Measurements from ENCODE around the gene DAGLB. TPM values are rescaled to one million over a fixed set of nuclear protein-coding genes. Genes with fewer than 3 reads are reported as not detected.
"Not testable (repeated sequence)": the region's sequence is repeated elsewhere in the genome, so short reads cannot be mapped to it uniquely, and the experiment has no call there.

Gene DAGLB
- total RNA-seq, 1 donor from 2014 or later = 27.2 TPM

DNA sequence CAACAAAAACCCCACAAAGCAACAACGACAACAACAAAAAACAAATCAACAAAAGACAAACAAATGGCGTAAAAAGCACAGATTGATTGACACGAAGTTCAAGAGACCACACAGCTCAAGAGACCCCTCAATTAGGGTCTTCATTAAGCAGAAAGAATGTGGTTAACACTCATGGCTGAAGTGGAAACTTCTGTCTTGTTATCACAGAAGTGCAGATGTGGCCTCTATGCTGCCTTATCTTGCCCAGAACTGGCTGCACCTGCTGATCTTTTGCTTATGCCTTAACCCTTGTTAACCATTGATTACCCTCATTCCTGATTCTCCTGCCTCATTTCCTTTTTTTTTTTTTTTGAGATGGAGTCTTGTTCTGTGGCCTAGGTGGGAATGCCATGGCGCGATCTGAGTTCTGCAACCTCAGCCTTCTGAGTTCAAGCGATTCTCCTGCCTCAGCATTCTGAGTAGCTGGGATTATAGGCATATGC, 3.5 kb upstream of the DAGLB start:
- TF ChIP-seq, protein P1, sequence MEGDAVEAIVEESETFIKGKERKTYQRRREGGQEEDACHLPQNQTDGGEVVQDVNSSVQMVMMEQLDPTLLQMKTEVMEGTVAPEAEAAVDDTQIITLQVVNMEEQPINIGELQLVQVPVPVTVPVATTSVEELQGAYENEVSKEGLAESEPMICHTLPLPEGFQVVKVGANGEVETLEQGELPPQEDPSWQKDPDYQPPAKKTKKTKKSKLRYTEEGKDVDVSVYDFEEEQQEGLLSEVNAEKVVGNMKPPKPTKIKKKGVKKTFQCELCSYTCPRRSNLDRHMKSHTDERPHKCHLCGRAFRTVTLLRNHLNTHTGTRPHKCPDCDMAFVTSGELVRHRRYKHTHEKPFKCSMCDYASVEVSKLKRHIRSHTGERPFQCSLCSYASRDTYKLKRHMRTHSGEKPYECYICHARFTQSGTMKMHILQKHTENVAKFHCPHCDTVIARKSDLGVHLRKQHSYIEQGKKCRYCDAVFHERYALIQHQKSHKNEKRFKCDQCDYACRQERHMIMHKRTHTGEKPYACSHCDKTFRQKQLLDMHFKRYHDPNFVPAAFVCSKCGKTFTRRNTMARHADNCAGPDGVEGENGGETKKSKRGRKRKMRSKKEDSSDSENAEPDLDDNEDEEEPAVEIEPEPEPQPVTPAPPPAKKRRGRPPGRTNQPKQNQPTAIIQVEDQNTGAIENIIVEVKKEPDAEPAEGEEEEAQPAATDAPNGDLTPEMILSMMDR (IDR thresholded peaks at IDR 0.05; ENCODE audit: unreplicated experiment) = no peak
- no peak for DNase-seq (ENCODE audit: low spot score)
- H3K4me1 Mint-ChIP-seq (ENCODE audit: unreplicated experiment) = peaks cover 8% of the 10 kb centered on the region
- H3K27me3 Mint-ChIP-seq (ENCODE audit: unreplicated experiment) = peaks cover 5% of the 10 kb centered on the region
- H3K4me3 Mint-ChIP-seq (ENCODE audit: unreplicated experiment) = no peak overlapping the region
- no peaks in the 10 kb centered on the region for H3K36me3 Mint-ChIP-seq (ENCODE audit: low read depth, unreplicated experiment)
- H3K27ac Mint-ChIP-seq (ENCODE audit: unreplicated experiment) = no peak overlapping the region
- no peaks in the 10 kb centered on the region for H3K9me3 Mint-ChIP-seq (ENCODE audit: unreplicated experiment)

GRCh38 chr7:6450591-6450990, 2.8 kb upstream of the DAGLB start:
- not testable (repeated sequence) for H3K9me3 Mint-ChIP-seq (ENCODE audit: unreplicated experiment); H3K27ac Mint-ChIP-seq (ENCODE audit: unreplicated experiment); H3K27me3 Mint-ChIP-seq (ENCODE audit: unreplicated experiment); H3K36me3 Mint-ChIP-seq (ENCODE audit: low read depth, unreplicated experiment); DNase-seq (ENCODE audit: low spot score); H3K4me3 Mint-ChIP-seq (ENCODE audit: unreplicated experiment)
- peaks cover 10% of the 10 kb centered on the region for H3K4me1 Mint-ChIP-seq (ENCODE audit: unreplicated experiment)

DNA sequence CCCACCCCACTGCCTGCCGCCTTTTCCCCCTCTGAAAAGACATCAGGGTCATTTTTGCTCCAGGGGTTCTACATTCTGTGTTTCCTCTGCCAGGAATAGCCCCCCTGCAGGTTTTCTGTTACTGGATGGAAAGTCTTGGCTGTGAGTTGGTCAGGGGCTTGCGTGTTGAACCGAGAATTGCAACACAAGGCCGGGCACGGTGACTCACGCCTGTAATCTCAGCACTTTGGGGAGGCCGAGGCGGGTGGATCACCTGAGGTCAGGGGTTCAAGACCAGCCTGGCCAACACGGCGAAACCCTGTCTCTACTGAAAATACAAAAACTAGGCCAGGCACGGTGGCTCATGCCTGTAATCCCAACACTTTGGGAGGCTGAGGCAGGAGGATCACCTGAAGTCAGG, 2.1 kb upstream of the DAGLB start:
- H3K4me1 Mint-ChIP-seq (ENCODE audit: unreplicated experiment) = peaks cover 10% of the 10 kb centered on the region
- H3K9me3 Mint-ChIP-seq (ENCODE audit: unreplicated experiment); H3K4me3 Mint-ChIP-seq (ENCODE audit: unreplicated experiment); H3K36me3 Mint-ChIP-seq (ENCODE audit: low read depth, unreplicated experiment); H3K27me3 Mint-ChIP-seq (ENCODE audit: unreplicated experiment); H3K27ac Mint-ChIP-seq (ENCODE audit: unreplicated experiment); DNase-seq (ENCODE audit: low spot score): not testable (repeated sequence)

- peak overlapping the region; percentile 47 for H3K4me3 Mint-ChIP-seq (ENCODE audit: unreplicated experiment)
- H3K4me1 Mint-ChIP-seq (ENCODE audit: unreplicated experiment) = peaks cover 10% of the 10 kb centered on the region
- no peak for DNase-seq (ENCODE audit: low spot score)
- H3K9me3 Mint-ChIP-seq (ENCODE audit: unreplicated experiment) = no peaks in the 10 kb centered on the region
- peaks cover 7% of the 10 kb centered on the region for H3K27me3 Mint-ChIP-seq (ENCODE audit: unreplicated experiment)
- peaks cover 9% of the 10 kb centered on the region for H3K36me3 Mint-ChIP-seq (ENCODE audit: low read depth, unreplicated experiment)
- no peak overlapping the region for H3K27ac Mint-ChIP-seq (ENCODE audit: unreplicated experiment)
- TF ChIP-seq, protein P1 (IDR thresholded peaks at IDR 0.05; ENCODE audit: unreplicated experiment) = no peak
Observed at GRCh38 chr7:6448943-6449543, 1.3 kb upstream of the DAGLB start.

GRCh38 chr7:6446838-6447580, 745 bp downstream of the DAGLB start:
- Mint-ChIP-seq H3K36me3 (ENCODE audit: low read depth, unreplicated experiment) (peaks cover 14% of the 10 kb centered on the region), H3K9me3 (ENCODE audit: unreplicated experiment) (no peaks in the 10 kb centered on the region), H3K4me1 (ENCODE audit: unreplicated experiment) (peaks cover 7% of the 10 kb centered on the region), H3K27me3 (ENCODE audit: unreplicated experiment) (peaks cover 7% of the 10 kb centered on the region), H3K27ac (ENCODE audit: unreplicated experiment) (peak overlapping the region; percentile 40), H3K4me3 (ENCODE audit: unreplicated experiment) (peak overlapping the region; percentile 96)
- TF ChIP-seq, protein P1 (IDR thresholded peaks at IDR 0.05; ENCODE audit: unreplicated experiment) = no peak
- peak; percentile 31 for DNase-seq (ENCODE audit: low spot score)
